SJSA1 (cell line): ENCODE measurements around the gene RPE. TPM values are rescaled to one million over a fixed set of nuclear protein-coding genes. Genes with fewer than 3 reads are reported as not detected.

Experiments
- total RNA-seq: library from RNA; depleted of rRNA; stranded (reverse); fragments of >200 nt; shearing (Covaris generic); gene quantifications from 2 replicates; pipeline ENCODE4 v1.2.3, GENCODE V29; 2014; rRNA removed

RPE gene
- total RNA-seq, 1 experiment from 2014 or later = 87.3 TPM

Other genes with a start within 250 kb of the RPE start
- gene UNC80, start 230.8 kb upstream of the RPE start, total RNA-seq = not detected in 2 replicates
- gene KANSL1L, start 168.8 kb downstream of the RPE start, total RNA-seq = 17.7 and 32.9 TPM in 2 replicates
- not detected in 2 replicates for gene ACADL, start 222.8 kb downstream of the RPE start, total RNA-seq